NCI-H2107 (cell line): ENCODE measurements around the gene LRRN4.

Experiments
- DNase-seq: peaks from one replicate; lab custom pipeline; 2025; lab: John Stamatoyannopoulos, UW

Gene LRRN4

GRCh38 chr20:6030453-6031080 lies 23.3 kb downstream of the LRRN4 start:
- DNase-seq, result no peak

DNA sequence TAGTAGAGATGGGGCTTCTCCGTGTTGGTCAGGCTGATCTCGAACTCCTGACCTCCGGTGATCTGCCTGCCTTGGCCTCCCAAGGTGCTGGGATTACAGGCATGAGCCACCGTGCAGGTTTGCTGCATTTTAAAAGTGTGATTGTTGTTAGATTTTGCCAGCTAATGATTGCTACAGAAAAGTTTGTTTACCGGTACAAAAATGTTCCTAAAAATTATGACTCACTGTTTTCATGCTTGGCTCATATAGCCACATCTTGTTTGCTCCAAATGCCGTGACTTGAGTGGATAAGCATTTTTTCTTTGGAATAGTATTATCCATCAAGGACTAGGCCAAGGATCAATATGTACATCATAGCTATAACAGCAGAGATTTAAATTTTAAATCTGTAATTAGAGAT lies 24.3 kb downstream of the LRRN4 start:
- no peak for DNase-seq

DNA sequence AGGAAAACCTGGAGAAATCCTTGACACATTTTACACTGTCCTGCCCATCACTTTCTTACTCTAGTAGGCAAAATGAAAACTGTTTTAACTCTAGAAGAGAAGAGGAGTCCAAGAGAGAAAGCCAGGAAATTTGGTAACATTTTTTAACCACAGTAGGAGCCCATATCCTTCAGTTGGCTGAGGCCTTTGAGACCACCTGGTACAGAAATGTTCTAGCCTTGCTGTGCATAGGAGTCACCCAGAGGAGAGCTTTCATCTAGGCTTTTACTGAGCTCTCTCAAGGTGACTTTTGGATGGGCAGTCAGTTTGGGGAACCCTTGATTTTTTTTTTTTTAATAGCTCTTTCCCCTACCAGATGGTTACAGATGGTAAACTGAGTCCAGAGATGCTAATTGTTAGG lies 25.0 kb downstream of the LRRN4 start:
- no peak for DNase-seq

GRCh38 chr20:6026051-6026450 lies 27.8 kb downstream of the LRRN4 start:
- no peak for DNase-seq

DNA sequence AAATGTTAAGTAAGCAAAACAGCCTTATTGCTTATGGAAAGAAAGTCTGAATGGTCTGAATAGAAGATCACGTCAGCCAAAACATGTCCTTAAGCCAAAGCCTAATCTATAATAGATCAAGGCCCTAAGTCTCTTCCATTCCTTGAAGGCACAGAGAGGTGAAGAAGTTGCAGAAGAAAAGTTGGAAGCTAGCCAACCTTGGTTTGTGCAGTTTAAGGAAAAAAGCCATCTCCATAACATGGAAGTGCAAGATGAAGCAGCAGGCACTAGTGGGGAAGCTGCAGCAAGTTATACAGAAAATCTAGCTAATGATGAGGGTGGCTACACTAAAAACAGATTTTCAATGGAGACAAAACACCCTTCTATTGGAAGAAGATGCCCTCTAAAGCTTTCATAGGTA lies 29.1 kb downstream of the LRRN4 start:
- no peak for DNase-seq

- DNase-seq, result no peak
These were observed 36.0 kb downstream of the LRRN4 start for GRCh38 chr20:6017880-6018279.

- no peak for DNase-seq
These were observed 36.4 kb downstream of the LRRN4 start for GRCh38 chr20:6017467-6017866.

- DNase-seq, result no peak
These were observed 38.9 kb downstream of the LRRN4 start for GRCh38 chr20:6014957-6015356.

GRCh38 chr20:6014017-6014416 lies 39.8 kb downstream of the LRRN4 start:
- no peak for DNase-seq

GRCh38 chr20:6012179-6012578 lies 41.7 kb downstream of the LRRN4 start:
- no peak for DNase-seq

DNA sequence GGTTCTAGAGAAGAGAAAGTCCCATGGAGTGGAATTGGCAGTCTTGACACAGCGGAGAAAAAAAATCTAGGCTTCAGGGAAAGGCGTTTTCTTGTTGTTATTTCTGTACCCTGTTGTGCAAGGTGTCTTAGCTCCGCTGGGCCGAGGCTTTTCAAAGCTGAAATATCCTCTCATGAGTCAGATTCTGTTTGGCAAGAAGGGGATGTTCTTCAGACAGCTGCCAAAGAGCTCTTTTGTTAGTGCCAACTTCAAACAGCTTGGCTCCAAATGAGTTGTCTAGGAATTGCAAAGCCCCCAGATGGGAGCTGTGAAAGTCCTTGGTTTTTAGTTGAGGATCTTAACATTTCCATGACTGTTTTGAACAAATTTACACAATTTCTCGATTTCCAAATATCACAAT lies 45.6 kb downstream of the LRRN4 start:
- DNase-seq, result no peak

DNA sequence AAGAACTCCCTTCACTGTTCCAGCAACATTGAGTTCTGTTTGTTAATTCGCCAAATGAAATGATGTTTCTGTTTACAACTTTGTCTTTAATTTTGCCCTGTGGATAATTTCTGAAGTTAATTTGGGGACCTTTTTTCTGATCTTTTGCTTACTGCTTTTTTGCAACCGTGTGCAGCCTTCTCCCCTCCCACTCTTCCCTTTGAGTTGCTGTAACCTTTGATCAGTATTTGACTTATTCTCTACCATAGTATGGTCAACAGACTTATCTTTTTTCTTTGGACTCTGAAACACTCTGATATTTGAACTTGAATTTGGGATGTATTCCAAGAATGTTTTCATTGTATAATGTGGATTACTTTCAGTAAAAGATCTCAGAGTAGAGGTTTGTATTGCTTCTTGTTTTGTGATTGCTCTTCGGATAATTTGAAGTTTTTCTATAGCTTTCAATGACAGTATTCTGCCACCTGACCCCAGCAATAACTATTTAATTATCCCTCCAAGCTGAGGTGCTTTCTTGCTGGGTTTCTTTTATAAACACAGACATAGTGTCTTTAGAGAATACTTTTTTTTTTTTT lies 46.2 kb downstream of the LRRN4 start:
- no peak for DNase-seq

DNA sequence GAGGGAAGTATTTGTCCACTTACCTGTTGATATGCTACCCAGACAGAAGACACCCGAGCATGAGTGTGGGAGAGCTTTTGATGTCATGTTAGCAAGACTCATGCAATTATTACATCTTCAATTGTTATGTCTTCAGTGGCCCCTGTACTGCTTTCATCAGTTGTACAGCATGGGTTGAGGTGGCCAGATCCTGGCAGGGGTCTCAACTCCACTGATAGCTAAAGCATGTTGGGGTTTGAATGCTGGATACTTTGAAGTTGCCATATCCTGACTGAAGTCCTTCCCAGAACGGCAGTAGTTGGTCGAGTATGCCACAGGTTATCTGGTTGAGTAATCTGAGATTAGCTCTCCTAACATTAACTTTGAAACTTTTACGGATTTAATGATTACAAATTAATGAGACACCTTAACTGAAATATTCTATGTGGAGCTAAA lies 46.7 kb downstream of the LRRN4 start:
- DNase-seq, result no peak

- DNase-seq, result no peak
These were observed 47.3 kb downstream of the LRRN4 start for GRCh38 chr20:6006603-6006949.

- no peak for DNase-seq
These were observed 53.0 kb downstream of the LRRN4 start for GRCh38 chr20:6000871-6001270.

DNA sequence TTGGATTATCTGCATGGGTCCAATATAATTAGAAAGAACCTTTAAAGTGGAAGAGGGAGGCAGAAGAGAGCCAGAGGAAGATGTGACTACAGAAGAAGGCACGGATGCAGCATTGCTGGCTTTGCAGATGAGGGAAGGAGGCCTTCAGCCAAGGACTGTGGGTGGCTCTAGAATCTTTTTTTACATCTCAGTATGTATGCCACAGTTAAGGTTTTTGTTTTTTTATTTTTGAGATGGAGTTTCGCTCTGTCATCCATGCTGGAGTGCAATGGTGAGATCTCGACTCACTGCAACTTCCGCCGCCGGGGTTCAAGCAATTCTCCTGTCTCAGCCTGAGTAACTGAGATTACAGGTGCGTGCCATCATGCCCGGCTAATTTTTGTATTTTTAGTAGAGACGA lies 54.1 kb downstream of the LRRN4 start:
- no peak for DNase-seq

DNA sequence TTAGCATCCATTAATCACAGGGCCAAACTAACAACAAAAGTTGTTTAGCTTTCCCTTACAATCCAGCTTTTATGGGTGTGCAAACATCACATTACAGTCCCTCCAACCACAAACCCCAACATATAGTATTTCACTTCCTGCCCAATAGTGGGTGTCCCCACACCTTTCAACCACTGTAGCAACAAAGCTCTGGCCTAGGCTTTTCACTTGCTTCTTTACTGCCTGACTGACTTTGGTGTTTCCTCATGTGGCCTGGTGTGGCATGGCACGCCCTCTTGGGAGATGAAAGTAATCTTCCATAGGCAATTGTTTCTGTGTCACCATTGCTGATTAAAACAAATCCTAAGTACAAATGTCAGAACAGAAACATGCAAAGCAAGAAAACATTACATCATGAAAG lies 57.1 kb downstream of the LRRN4 start:
- no peak for DNase-seq

- no peak for DNase-seq
These were observed 62.0 kb downstream of the LRRN4 start for GRCh38 chr20:5991623-5992441.

DNA sequence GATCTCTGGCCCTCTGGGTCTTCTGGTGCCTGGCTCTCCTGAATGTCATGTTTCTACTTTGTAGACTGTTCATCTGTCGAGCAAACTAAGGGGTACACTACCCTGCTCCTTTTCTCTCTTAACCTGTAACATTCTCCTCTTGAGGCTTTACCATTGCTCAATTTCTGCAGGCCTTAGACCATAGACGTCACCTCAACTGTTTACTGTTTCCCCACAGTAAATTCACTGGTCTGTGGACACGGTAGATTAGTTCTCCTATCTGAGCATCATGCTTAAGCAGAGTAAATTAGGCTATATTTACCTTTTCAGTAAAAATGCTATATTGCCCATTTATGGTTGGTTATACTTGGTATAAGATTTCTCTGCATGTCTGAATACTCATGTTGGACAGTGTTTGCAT lies 62.9 kb downstream of the LRRN4 start:
- no peak for DNase-seq
